ENCODE results near the gene MATN1. TPM values are rescaled to one million over a fixed set of nuclear protein-coding genes. Genes with fewer than 3 reads are reported as not detected.

Gene MATN1
- total RNA-seq, 1 experiment from 2014 or later = 0.47 TPM

GRCh38 chr1:30668546-30669327, 54.6 kb downstream of the MATN1 start:
- ChIA-PET POLR2A (no interaction called here), CTCF (no interaction called here)
- TF ChIP-seq, protein P1, sequence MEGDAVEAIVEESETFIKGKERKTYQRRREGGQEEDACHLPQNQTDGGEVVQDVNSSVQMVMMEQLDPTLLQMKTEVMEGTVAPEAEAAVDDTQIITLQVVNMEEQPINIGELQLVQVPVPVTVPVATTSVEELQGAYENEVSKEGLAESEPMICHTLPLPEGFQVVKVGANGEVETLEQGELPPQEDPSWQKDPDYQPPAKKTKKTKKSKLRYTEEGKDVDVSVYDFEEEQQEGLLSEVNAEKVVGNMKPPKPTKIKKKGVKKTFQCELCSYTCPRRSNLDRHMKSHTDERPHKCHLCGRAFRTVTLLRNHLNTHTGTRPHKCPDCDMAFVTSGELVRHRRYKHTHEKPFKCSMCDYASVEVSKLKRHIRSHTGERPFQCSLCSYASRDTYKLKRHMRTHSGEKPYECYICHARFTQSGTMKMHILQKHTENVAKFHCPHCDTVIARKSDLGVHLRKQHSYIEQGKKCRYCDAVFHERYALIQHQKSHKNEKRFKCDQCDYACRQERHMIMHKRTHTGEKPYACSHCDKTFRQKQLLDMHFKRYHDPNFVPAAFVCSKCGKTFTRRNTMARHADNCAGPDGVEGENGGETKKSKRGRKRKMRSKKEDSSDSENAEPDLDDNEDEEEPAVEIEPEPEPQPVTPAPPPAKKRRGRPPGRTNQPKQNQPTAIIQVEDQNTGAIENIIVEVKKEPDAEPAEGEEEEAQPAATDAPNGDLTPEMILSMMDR (IDR thresholded peaks at IDR 0.05; ENCODE audit: unreplicated experiment) = no peak
- Mint-ChIP-seq H3K36me3 (ENCODE audit: insufficient read depth, unreplicated experiment) (no peaks in the 10 kb centered on the region), H3K27ac (ENCODE audit: low read depth, unreplicated experiment) (peak overlapping the region; percentile 50), H3K27me3 (ENCODE audit: insufficient read depth, unreplicated experiment) (no peaks in the 10 kb centered on the region), H3K9me3 (ENCODE audit: unreplicated experiment) (peaks cover 5% of the 10 kb centered on the region), H3K4me1 (ENCODE audit: insufficient read depth, unreplicated experiment) (peaks cover 23% of the 10 kb centered on the region), H3K4me3 (ENCODE audit: unreplicated experiment) (no peak overlapping the region)
- intact Hi-C loops (cut with micrococcal nuclease) = no loop called here
- DNase-seq (ENCODE audit: unreplicated experiment) = no peak
- BruUV-seq (replicated peaks) = no TSS peak

DNA sequence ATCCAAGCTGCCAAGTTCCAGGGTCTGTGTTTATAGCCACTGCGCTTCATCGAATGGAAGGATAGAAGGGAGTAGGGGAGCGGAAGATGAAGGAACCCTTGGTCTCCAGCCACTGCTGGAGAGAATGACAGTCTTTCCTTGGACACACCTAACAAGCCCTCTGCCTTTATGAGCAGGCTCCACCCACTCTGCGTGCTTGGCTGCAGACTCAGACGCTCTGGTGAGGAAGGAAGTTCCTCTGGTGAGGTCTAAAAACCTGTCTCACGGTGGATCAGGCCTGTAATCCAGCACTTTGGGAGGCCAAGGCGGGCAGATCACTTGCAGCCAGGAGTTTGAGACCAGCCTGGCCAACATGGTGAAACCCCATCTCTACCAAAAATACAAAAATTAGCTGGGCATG, 55.4 kb downstream of the MATN1 start:
- ChIA-PET POLR2A (interaction anchor here (0.9 kb wide), 1 partner anchor 19 kb away, joined by 4 read pairs; no protein-coding TSS in a partner anchor), CTCF (interaction anchor here (0.7 kb wide), 1 partner anchor 9 kb away, joined by 3 read pairs; no protein-coding TSS in a partner anchor)
- peak; percentile 39 for DNase-seq (ENCODE audit: unreplicated experiment)
- TF ChIP-seq, protein P1 (IDR thresholded peaks at IDR 0.05; ENCODE audit: unreplicated experiment) = no peak
- H3K4me1 Mint-ChIP-seq (ENCODE audit: insufficient read depth, unreplicated experiment) = peaks cover 23% of the 10 kb centered on the region
- H3K27ac Mint-ChIP-seq (ENCODE audit: low read depth, unreplicated experiment) = peak overlapping the region; percentile 50
- BruUV-seq (replicated peaks) = no TSS peak
- H3K36me3 Mint-ChIP-seq (ENCODE audit: insufficient read depth, unreplicated experiment) = no peaks in the 10 kb centered on the region
- intact Hi-C loops (cut with micrococcal nuclease) = no loop called here
- H3K27me3 Mint-ChIP-seq (ENCODE audit: insufficient read depth, unreplicated experiment) = no peaks in the 10 kb centered on the region
- H3K4me3 Mint-ChIP-seq (ENCODE audit: unreplicated experiment) = peak overlapping the region; percentile 32
- H3K9me3 Mint-ChIP-seq (ENCODE audit: unreplicated experiment) = no peaks in the 10 kb centered on the region

DNA sequence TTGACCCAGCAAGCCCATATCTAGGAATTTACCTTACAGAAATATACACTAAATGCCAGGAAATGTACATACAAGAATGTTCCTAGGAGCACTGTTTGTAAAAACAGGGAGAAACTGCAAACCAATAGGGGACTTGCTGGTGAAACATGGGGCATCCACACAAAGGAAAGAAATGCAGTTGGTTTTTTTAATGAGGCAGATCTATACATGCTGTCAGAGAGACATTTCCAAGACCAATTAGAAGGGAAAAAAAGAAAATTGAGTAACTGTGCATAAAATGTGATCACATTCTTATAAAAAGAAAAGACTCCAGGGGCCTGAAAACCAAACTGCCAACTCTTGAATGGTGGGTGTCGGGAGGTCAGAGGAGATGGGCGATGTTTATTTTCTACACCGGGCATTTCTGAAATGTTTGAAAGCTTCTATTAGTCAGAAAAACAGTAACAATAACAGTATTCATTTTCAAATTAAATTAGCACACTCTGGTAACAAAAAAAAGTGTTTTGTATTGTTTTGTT, 56.6 kb downstream of the MATN1 start:
- Mint-ChIP-seq H3K36me3 (ENCODE audit: insufficient read depth, unreplicated experiment) (no peaks in the 10 kb centered on the region), H3K27me3 (ENCODE audit: insufficient read depth, unreplicated experiment) (no peaks in the 10 kb centered on the region), H3K4me3 (ENCODE audit: unreplicated experiment) (no peak overlapping the region), H3K9me3 (ENCODE audit: unreplicated experiment) (no peaks in the 10 kb centered on the region), H3K27ac (ENCODE audit: low read depth, unreplicated experiment) (no peak overlapping the region), H3K4me1 (ENCODE audit: insufficient read depth, unreplicated experiment) (peaks cover 23% of the 10 kb centered on the region)
- CTCF ChIA-PET = no interaction called here
- TF ChIP-seq, protein P1 (IDR thresholded peaks at IDR 0.05; ENCODE audit: unreplicated experiment) = no peak
- POLR2A ChIA-PET = interaction anchor here (1.1 kb wide), 1 partner anchor 14 kb away, joined by 3 read pairs; no protein-coding TSS in a partner anchor
- DNase-seq (ENCODE audit: unreplicated experiment) = no peak
- no TSS peak for BruUV-seq (replicated peaks)
- intact Hi-C loops (cut with micrococcal nuclease) = no loop called here

DNA sequence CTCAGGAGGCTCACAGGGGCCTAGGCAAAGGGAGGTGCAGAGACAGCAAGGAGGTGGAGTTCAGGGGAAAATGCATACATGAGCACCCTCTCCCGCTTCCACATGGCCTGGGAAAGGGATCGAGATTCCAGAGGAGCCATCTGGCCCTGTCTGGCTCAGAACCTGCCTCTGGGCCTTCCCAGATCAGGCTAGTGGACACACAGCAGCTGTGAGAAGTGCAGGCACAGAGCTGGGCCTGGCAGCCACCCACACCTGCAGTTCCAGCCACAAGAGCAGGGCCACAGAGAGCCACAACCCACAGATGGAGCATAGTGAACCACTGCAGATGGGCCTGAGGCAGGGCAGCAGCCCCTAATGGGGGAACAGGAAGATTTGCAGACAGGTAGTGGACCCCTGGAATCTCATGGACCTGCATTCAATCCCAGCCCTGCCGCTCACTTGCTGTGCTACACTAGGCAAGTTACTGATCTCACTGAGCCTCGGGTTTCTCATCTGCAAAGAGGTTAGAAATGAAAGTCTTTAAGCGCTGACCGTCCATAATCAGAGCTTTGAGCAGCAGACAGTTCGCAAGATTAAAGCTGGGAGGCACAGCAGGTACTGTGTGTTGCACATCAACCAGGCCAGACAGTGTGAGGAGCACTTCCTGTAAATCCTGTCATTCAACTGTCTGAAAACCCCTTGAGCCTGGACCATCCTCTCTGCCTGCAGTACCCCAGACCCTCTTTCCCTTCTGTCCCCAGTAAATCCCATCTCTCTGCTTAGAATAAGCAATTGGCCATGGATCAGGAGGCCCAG, 58.0 kb downstream of the MATN1 start:
- DNase-seq (ENCODE audit: unreplicated experiment) = no peak
- Mint-ChIP-seq H3K36me3 (ENCODE audit: insufficient read depth, unreplicated experiment) (no peaks in the 10 kb centered on the region), H3K27ac (ENCODE audit: low read depth, unreplicated experiment) (no peak overlapping the region), H3K4me1 (ENCODE audit: insufficient read depth, unreplicated experiment) (peaks cover 19% of the 10 kb centered on the region), H3K4me3 (ENCODE audit: unreplicated experiment) (no peak overlapping the region), H3K27me3 (ENCODE audit: insufficient read depth, unreplicated experiment) (no peaks in the 10 kb centered on the region), H3K9me3 (ENCODE audit: unreplicated experiment) (no peaks in the 10 kb centered on the region)
- BruUV-seq (replicated peaks) = no TSS peak
- TF ChIP-seq, protein P1 (IDR thresholded peaks at IDR 0.05; ENCODE audit: unreplicated experiment) = no peak
- intact Hi-C loops (cut with micrococcal nuclease) = no loop called here
- POLR2A ChIA-PET = no interaction called here
- CTCF ChIA-PET = no interaction called here
